CD4-positive, alpha-beta T cell treated with Interleukin-1 beta for 1 hour (primary cell): ENCODE measurements around the gene TYW3.
A peak's percentile ranks its signal among the peaks of the same experiment; 100 is the strongest.

Source experiments
- DNase-seq, 2 donors: peaks; one replicate each; pipeline ENCODE4 v3.0.0-alpha.2; 2020 to 2022

Gene TYW3, protein sequence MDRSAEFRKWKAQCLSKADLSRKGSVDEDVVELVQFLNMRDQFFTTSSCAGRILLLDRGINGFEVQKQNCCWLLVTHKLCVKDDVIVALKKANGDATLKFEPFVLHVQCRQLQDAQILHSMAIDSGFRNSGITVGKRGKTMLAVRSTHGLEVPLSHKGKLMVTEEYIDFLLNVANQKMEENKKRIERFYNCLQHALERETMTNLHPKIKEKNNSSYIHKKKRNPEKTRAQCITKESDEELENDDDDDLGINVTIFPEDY

DNA sequence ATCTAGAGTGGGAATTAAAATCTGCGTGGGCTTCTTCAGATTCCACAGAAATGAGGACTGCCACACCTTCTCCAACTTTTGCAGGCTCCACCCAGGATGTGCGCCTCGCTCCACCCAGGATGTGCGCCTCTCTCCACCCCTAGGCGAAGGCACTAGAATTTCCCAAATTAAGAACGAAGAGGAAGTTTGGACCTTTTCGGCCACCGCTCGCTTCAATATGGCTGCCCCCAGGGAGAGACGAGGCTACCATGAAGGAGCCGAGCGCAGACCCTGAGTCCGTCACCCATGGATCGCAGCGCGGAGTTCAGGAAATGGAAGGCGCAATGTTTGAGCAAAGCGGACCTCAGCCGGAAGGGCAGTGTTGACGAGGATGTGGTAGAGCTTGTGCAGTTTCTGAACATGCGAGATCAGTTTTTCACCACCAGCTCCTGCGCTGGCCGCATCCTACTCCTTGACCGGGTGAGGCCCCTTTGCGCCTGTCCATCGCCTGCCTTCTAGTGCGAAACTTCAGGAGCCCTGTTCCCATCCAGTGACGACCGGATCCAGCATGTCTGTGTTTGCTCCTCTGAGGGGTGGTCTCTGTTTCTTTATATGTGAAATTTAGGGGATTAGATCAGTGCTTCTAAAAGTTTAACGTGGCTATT, at the start of gene TYW3, which contains the start of gene CRYZ:
Gene TYW3 (plus strand): TSS at position 193 of the 644 bp plus-strand sequence. CDS start 93 bp downstream, at position 286.
Gene CRYZ (minus strand): TSS at position 91 of the 644 bp plus-strand sequence. CDS start 8,229 bp downstream, outside the sequence.
- peak; percentile 86 to 88 for DNase-seq

DNA sequence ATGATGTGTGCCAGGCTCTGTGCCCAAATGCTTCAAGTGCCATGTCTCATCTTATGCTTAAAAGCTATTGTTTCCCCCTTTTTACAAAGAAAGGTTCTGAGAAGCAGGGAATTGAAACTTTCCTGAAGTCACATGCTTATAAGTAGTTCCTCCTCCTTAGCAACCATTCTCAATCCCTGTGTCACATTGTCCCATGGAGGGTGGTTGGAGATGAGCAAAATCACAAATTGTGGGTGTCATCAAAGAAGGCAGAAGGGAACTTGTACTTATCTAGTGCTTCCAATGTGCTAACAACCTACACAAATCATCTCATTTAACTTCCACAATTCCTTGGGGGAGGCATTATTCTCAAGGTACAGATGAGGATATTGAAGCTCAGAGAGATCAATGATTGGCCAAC, 49.3 kb upstream of the TYW3 start:
- DNase-seq: no peak

DNA sequence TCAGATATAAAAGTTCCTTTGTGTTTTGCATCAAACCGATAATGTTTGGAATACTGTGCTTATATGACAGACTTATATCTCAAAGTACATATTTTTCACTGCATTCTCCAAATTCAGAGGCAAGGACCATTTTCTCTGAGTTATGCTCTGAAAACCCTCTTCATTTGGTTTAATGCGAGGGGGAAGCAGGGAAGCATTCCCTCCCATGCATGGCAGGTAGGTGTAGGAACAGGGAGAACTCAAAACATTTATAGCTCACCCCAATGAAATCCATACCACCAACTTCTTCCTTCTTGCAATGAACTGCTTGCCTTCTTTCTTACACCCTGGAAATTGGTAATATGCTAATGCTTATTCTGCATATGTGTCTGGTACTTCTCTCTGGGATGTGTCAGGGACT, 48.7 kb upstream of the TYW3 start:
- no peak for DNase-seq

DNA sequence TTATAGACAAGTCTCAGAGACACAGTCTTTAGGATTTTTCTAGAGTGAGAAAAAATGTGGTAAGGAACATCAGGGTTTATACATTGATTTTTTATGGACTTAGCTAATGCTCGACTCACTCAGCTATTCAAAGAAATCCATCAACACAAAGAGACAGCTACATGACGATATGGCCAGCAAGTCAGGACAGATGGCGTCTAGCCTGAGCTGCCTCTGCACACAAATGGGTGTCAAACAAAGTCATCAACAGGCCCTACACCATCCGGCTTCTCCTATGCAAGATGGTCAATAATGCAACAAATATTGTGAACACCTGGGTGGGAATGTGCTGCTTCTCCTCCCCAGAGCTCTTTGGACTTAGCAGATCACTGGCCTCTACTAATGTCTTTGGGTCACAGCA, 46.0 kb upstream of the TYW3 start:
- DNase-seq: no peak

- peak in 1 of 2 donors; percentile 51 for DNase-seq
Observed at GRCh38 chr1:74689621-74690363, 43.2 kb upstream of the TYW3 start.

DNA sequence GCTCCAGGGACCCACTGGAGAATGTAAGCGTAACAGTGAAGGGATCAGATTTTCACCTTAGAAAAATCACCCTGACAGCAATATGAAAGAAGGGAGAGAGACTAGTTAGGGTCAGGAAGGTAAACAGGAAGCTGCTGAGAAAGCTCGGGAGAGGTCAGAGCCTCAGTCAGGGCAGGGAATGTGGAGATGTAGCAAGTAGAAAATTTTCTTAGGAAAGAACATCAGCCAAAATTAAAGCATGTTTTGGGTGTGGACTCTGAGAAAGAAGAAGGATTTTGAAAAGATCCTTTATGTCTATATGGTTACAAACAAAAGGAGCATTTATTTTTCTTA, 42.6 kb upstream of the TYW3 start:
- DNase-seq: no peak

DNA sequence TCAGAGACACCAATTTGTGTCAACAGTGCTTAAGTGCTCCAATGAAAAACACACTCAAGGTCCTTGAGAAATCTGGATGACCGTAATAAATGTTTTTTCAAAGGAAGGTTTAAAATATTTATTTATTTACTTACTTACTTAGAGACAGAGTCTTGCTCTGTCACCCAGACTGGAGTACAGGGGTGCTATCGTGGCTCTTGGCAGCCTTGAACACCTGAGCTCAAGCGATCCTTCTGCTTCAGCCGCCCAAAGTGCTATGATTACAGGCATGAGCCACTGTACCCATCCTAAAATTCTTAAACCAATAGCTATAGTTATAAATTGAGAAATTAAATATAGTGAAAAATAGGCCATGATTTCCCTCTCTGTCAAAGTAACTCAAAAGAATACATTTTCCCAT, 42.0 kb upstream of the TYW3 start:
- DNase-seq: no peak

DNA sequence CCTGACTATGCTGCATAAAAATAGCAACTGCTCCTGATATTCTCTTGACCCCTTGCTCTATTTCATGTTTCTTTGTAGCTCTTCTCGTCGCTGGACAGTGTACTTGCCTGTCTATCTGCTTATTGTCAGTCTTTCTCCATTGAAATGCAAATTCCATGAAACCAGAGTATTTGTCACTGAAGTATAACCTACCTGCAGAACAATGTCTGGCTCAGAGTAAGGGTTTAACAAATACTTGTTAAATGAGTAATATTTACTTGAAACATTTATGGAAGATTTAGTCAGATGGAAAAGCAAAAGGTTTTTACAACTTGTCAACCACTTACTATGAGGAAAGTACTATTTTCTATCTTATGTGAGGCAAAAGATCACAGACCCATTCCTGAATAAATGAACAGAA, 39.5 kb upstream of the TYW3 start:
- DNase-seq: no peak

- DNase-seq: no peak
Observed at GRCh38 chr1:74697832-74698231, 35.1 kb upstream of the TYW3 start.

DNA sequence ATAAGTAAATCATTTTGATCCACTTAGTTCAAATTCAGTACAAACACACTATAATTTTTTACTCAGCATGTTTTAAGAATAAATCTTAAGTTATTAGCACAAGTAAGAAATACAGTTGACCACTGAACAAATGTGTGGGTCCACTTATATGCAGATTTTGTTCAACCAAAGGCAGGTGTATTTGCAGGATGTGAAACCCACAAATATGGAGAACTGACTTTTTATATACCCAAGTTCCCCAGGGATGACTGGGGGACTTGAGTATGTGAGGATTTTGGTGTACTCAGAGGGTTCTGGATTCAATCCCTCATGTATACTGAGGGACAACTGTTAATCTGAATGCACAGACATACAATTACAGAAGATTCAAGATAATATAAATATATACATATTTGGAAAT, 33.6 kb upstream of the TYW3 start:
- no peak for DNase-seq

DNA sequence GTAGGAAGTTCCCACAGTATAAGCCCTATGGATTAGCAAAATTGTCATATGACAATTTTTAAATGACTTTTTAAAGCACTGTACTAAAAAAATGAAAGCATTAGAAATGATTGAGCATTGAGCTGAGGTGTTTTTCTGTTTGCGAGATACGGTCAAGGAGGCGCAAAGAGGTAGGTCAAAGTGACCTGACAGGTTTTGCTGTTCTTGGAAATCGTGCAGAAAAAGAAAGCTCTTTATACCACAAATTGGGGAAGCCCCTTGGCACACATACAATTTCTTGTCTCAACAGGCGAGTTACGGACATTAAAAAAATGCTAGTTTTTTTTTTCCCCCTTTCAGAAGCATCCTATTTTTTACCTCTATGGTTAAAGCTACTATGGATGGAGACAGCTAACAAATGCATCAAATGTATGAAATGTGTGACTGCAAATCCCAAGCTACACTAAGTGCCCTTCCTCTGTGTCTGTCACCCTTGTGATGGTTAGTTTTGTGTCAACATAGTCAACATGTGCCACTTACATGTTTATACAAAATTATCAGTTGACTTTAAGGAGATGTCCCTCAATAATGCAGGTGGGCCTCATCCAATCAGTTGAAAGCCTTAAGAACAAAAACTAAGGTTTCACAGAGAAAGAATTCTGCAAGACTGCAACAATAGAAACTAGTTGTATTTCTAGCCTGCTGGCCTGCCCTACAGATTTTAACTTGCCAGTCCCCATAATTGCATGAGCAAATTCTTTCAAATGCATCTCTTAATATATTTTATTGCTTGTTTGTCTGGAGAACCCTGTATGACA, 29.4 kb upstream of the TYW3 start:
- DNase-seq: no peak

- no peak for DNase-seq
Observed at GRCh38 chr1:74712881-74713280, 20.1 kb upstream of the TYW3 start.

DNA sequence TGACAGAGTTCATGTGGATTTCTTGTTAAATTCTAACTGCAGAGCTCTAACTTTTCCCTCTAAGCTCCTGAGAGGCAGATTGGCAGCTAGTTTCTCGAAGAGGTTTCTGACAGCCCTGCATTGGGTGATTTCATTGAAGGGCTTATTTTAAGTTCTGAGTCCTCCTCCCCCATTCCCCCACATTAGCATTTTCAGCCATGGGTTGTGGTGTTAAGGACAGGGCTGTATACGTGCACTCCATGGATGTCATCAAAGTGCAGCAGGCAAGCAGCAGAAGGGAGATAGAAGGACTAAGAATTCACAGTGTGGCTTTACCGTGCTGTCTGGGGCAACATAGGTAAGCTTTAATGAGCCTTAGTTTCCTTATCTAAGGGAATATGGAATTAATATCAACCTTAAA, 19.1 kb upstream of the TYW3 start:
- DNase-seq: no peak

- DNase-seq: no peak
Observed at GRCh38 chr1:74714429-74715235, 18.3 kb upstream of the TYW3 start.

DNA sequence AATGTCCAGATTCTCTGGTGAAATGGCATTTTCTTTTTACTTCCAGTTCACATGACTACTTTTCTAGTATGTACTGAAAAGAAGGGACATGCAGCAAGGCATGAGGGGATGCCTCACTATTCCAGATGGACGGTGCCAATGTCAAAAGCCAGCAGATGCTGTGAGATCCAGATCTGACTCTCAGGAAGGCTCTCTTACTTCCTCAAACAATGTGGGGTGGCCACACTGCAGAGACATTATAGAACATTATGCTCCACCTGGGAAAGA, 17.8 kb upstream of the TYW3 start:
- no peak for DNase-seq

GRCh38 chr1:74715806-74716205, 17.1 kb upstream of the TYW3 start:
- no peak for DNase-seq

DNA sequence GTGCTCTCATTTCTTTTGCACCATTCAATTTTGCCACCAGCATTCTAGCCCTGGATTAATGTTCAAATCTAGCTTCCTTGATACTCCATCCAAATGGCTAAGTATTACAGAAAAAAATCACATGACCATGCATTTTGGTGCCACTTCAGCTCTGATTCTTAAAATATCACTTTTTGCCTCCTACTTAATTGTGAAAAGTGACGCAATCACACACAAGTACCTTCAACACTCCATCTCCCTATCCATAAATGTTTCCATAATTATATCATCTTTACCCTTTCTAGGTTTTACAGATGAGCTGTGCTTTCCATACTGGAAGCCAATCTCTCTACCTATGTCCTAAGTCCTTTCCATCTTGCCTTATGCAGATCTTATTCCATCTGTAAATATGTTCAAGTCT, 16.1 kb upstream of the TYW3 start:
- no peak for DNase-seq

DNA sequence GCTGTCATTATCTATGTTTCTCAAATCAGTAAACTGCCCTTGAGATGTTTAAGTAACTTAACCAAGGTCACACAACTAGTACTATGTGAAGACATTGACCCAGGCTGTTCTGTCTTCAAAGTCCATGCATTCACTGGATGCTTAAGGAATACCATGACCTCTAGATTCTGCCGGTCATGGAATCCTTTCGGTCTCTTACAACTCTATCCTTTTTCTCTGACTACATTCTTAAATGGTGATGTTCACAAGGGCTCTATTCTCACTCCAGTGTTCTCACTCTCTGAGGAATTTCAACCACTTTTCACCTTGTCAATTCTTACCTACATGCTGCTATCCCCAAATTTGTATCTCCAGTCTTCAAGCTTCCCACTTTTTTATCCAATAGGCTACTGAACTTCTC, 15.3 kb upstream of the TYW3 start:
- no peak for DNase-seq

DNA sequence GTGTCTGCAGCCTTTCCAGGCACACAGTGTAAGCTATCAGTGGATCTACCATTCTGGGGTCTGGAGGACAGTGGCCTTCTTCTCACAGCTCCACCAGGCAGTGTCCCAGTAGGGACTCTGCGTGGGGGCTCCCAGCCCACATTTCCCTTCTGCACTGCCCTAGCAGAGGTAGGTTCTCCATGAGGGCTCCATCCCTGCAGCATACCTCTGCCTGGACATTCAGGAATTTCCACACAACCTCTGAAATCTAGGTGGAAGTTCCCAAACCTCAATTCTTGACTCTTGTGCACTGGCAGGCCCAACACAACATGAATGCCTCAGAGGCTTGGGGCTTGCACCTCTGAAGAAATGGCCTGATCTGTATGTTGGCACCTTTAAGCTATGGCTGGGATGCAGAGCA, 6.9 kb upstream of the TYW3 start:
- DNase-seq: no peak

- no peak for DNase-seq
Observed at GRCh38 chr1:74728736-74729135, 4.2 kb upstream of the TYW3 start.

DNA sequence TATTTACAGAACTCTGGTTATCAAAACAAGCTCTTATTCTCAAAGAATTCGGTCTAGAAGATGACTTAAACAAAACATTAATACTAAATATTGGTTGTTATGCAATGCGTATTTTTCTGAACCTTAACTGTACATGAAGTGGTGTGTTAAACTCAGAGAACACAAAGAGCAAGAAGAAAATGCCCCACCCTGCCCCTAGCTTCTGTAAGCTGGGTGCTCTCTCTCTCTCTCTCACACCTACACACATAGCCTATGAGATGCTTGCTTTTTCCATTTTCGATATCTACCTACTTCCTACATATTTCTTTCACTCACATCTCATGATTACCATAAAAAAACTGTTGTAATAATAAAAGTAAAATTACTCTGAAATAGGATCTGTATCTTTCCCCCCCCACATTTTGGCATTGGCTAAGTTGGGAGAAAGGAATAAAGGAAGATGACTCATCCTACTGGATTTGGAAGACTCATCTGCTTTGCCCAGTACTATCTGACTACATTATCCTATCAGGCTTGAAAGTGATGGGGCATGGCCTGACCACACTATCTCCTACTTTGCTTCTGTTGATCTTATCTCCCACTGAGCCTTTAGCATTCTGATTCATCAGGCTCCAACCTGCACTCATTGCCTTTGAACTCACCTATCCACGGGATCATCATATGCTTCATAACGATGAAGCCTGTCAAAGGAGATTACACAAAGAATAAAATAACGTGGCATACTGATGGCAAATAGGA, 3.0 kb upstream of the TYW3 start:
- DNase-seq: no peak
